NB4 (cell line): ENCODE results near the gene AMPH.
"Not testable (repeated sequence)": the region's sequence is repeated elsewhere in the genome, so short reads cannot be mapped to it uniquely, and the experiment has no call there.

Source experiments
- MAX ChIP-seq: IDR thresholded peaks from 2 replicates; pipeline ENCODE4 v1.6.1; 2011; ENCODE audit warnings: low read depth, low read length
- MYC ChIP-seq: IDR thresholded peaks from 2 replicates; pipeline ENCODE4 v1.6.1; 2011; ENCODE audit warnings: low read depth, low read length
- POLR2A ChIP-seq: IDR thresholded peaks from 2 replicates; pipeline ENCODE4 v1.6.1; 2011; ENCODE audit warnings: mild to moderate bottlenecking; ENCODE audit not compliant: insufficient read length; ENCODE audit errors: extremely low read depth
- TF ChIP-seq, protein P1 (sequence below): IDR thresholded peaks from one replicate; pipeline ENCODE4 v1.5.1; 2012; ENCODE audit warnings: low read depth, low read length

DNA sequence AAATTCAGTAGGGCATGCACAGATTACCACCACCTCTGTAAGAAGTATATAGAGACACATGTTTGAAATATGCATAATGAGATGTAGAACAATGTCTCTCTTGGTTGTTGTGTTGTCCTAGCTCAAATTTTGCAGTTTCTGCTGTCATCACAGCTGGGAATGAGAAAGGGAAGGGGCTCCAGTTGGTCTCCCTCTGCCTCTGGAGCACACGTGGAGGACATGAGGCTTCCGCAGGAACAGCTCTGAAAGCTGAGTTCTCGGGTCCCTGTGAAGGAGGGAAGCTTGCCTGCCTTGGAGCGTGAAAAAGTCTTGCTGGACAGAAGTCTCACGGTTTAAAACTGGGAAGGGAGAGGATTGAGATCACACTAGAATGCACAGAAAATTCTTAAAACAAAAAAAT lies 289.0 kb downstream of the AMPH start:
- TF ChIP-seq, protein P1, sequence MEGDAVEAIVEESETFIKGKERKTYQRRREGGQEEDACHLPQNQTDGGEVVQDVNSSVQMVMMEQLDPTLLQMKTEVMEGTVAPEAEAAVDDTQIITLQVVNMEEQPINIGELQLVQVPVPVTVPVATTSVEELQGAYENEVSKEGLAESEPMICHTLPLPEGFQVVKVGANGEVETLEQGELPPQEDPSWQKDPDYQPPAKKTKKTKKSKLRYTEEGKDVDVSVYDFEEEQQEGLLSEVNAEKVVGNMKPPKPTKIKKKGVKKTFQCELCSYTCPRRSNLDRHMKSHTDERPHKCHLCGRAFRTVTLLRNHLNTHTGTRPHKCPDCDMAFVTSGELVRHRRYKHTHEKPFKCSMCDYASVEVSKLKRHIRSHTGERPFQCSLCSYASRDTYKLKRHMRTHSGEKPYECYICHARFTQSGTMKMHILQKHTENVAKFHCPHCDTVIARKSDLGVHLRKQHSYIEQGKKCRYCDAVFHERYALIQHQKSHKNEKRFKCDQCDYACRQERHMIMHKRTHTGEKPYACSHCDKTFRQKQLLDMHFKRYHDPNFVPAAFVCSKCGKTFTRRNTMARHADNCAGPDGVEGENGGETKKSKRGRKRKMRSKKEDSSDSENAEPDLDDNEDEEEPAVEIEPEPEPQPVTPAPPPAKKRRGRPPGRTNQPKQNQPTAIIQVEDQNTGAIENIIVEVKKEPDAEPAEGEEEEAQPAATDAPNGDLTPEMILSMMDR = not testable (repeated sequence)
- not testable (repeated sequence) for TF ChIP-seq POLR2A
- TF ChIP-seq MAX (peak; percentile 93), MYC (peak; percentile 90)
